PC-3 (cell line): ENCODE measurements around the gene EFCAB6. TPM values are rescaled to one million over a fixed set of nuclear protein-coding genes. Genes with fewer than 3 reads are reported as not detected.

Experiments used
- ATAC-seq: fragments of 200-7000 bp; cut with Tn5 transposase; 2 replicates; pipeline ENCODE4 v1.9.1; 2020; ENCODE audit warnings: mild to moderate bottlenecking, moderate library complexity
- BruUV-seq: library from RNA; stranded (reverse); fragments of 400-500 nt; replicated peaks from 2 replicates; lab custom pipeline; 2021; lab: Mats Ljungman, UMichigan
- CTCF ChIA-PET: fragments of 300-600 bp; sonication (Branson Sonifier 250); formaldehyde crosslinking; loops from one replicate; lab custom pipeline; 2022; ENCODE audit warnings: antibody characterized with exemption; lab: Charles Lee
- POLR2A ChIA-PET: fragments of 300-600 bp; sonication (Branson Sonifier 250); formaldehyde crosslinking; loops from one replicate; lab custom pipeline; 2022; ENCODE audit warnings: antibody characterized with exemption; ENCODE audit not compliant: unreplicated experiment; lab: Charles Lee
- DNase-seq: peaks from one replicate; pipeline ENCODE4 v3.0.0-alpha.2; 2015
- H2AFZ ChIP-seq: fragments of 300-600 bp; sonication (generic); 2 replicates; pipeline ENCODE4 v1.6.0; 2016; ENCODE audit warnings: antibody characterized with exemption, low read length
- H3F3A ChIP-seq: fragments of 300-600 bp; sonication (generic); one replicate; pipeline ENCODE4 v1.6.0; 2017; ENCODE audit warnings: antibody characterized with exemption, low read length, control low read depth, mild to moderate bottlenecking; ENCODE audit not compliant: unreplicated experiment
- H3K27ac ChIP-seq: fragments of 300-600 bp; sonication (generic); 2 replicates; pipeline ENCODE4 v1.5.1; 2016; ENCODE audit warnings: mild to moderate bottlenecking, low read length
- H3K27me3 ChIP-seq: fragments of 300-600 bp; sonication (generic); 2 replicates; pipeline ENCODE4 v1.6.1; 2016; ENCODE audit warnings: low read length, mixed read lengths
- H3K36me3 ChIP-seq: fragments of 300-600 bp; sonication (generic); 2 replicates; pipeline ENCODE4 v1.6.1; 2016; ENCODE audit warnings: low read depth, mixed run types, low read length, mixed read lengths
- H3K4me1 ChIP-seq: fragments of 300-600 bp; sonication (generic); 2 replicates; pipeline ENCODE4 v1.5.1; 2016; ENCODE audit warnings: low read length; ENCODE audit not compliant: insufficient read depth
- H3K4me2 ChIP-seq: fragments of 300-600 bp; sonication (generic); 2 replicates; pipeline ENCODE4 v1.6.0; 2016; ENCODE audit warnings: low read length
- H3K4me3 ChIP-seq: fragments of 300-600 bp; sonication (generic); 2 replicates; pipeline ENCODE4 v1.5.1; 2016; ENCODE audit warnings: mild to moderate bottlenecking, low read length, mixed read lengths
- H3K79me2 ChIP-seq: fragments of 300-600 bp; sonication (generic); 2 replicates; pipeline ENCODE4 v1.6.1; 2017; ENCODE audit warnings: low read length, mixed read lengths
- H3K9ac ChIP-seq: fragments of 300-600 bp; sonication (generic); 2 replicates; pipeline ENCODE4 v1.6.0; 2016; ENCODE audit warnings: mild to moderate bottlenecking, low read length
- H3K9me2 ChIP-seq: fragments of 300-600 bp; sonication (generic); replicated peaks from 2 replicates; pipeline ENCODE4 v1.6.1; 2016; ENCODE audit warnings: mixed run types, low read length, mixed read lengths
- H3K9me3 ChIP-seq: fragments of 300-600 bp; sonication (generic); 2 replicates; pipeline ENCODE4 v1.6.1; 2016; ENCODE audit warnings: low read length, mixed read lengths
- H4K20me1 ChIP-seq: fragments of 300-600 bp; sonication (generic); 2 replicates; pipeline ENCODE4 v1.6.1; 2016; ENCODE audit warnings: low read length, mixed read lengths
- EZH2 ChIP-seq: fragments of 300-600 bp; sonication (generic); IDR thresholded peaks from one replicate; pipeline ENCODE4 v1.6.1; 2017; ENCODE audit warnings: antibody characterized with exemption, mild to moderate bottlenecking, low read length; ENCODE audit not compliant: unreplicated experiment
- EZH2phosphoT487 ChIP-seq: fragments of 300-600 bp; sonication (generic); IDR thresholded peaks from 2 replicates; pipeline ENCODE4 v1.6.1; 2018; ENCODE audit warnings: mild to moderate bottlenecking, antibody characterized with exemption, low read length, borderline replicate concordance
- intact Hi-C: fragments of 100-400 bp; cut with micrococcal nuclease; formaldehyde crosslinking; loops from 2 replicates; pipeline ENCODE4 v1.9.0; 2023
- total RNA-seq: library from RNA; depleted of rRNA; stranded (reverse); fragments of >200 nt; gene quantifications from 2 replicates; pipeline ENCODE4 v1.2.3, GENCODE V29; 2014
- TF ChIP-seq, protein P1 (sequence below): fragments of 300-600 bp; sonication (generic); conservative IDR thresholded peaks from 2 replicates; pipeline ENCODE4 v1.5.1; 2017; ENCODE audit warnings: antibody characterized with exemption, low read depth, mild to moderate bottlenecking, low read length

EFCAB6 gene
- total RNA-seq, 1 experiment from 2014 or later: 0.07 TPM

DNA sequence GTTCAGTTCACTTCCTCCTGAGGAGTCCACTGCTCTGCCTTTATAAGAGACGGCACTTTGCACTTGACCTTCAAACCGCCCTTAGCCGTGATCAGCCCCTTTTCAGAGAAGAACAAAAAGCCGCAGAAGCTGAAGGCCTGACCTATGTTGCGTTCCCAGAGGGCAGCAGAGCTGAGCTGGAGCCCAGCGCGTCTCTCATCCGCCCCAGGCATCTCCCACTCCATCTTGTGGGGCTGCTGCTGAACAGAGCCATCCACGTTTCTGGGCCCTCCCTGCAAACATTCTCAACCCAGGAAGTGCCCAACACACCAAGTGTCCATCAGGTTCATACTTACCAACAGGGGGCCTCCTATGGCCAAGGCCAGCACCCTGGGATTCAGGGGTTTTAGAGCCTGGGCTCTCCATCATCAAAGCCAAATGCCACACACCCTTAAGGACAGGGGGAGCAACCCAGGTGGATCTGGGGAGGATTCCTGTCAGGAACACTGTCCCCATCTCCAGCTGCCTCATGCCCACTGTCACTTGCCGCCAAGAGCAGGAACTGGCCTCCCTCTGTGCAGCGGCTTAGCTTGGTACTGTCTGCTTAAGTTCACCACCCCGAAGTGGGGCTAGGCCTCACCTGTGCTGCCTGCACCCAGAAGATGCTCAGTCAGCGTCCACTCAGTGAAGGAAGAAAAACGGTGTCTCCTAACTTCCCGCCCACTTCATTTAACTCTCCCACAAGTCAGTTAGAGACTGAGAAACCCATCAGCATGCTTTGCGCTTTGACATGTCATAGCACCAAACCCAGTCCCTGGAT is 16.0 kb upstream of the EFCAB6 start:
- Histone ChIP-seq H3K9ac (no peak overlapping the region), H3K4me1 (peaks cover 17% of the 10 kb centered on the region), H3K27me3 (no peaks in the 10 kb centered on the region), H3K9me2 (no peaks in the 10 kb centered on the region), H3K4me2 (no peak overlapping the region), H3K27ac (no peak overlapping the region), H3K79me2 (no peaks in the 10 kb centered on the region), H2AFZ (no peak overlapping the region), H3K4me3 (no peak overlapping the region), H3F3A (no peaks in the 10 kb centered on the region), H3K9me3 (no peaks in the 10 kb centered on the region), H3K36me3 (no peaks in the 10 kb centered on the region), H4K20me1 (no peaks in the 10 kb centered on the region)
- no TSS peak for BruUV-seq
- TF ChIP-seq EZH2phosphoT487 (no peak), EZH2 (no peak)
- TF ChIP-seq, protein P1, sequence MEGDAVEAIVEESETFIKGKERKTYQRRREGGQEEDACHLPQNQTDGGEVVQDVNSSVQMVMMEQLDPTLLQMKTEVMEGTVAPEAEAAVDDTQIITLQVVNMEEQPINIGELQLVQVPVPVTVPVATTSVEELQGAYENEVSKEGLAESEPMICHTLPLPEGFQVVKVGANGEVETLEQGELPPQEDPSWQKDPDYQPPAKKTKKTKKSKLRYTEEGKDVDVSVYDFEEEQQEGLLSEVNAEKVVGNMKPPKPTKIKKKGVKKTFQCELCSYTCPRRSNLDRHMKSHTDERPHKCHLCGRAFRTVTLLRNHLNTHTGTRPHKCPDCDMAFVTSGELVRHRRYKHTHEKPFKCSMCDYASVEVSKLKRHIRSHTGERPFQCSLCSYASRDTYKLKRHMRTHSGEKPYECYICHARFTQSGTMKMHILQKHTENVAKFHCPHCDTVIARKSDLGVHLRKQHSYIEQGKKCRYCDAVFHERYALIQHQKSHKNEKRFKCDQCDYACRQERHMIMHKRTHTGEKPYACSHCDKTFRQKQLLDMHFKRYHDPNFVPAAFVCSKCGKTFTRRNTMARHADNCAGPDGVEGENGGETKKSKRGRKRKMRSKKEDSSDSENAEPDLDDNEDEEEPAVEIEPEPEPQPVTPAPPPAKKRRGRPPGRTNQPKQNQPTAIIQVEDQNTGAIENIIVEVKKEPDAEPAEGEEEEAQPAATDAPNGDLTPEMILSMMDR: 0 out of 2 replicates have a peak, but pooled peaks have one; percentile 15
- intact Hi-C loops: loop anchor here (5.0 kb wide), 1 partner anchor 441 kb away; no protein-coding TSS in a partner anchor
- POLR2A ChIA-PET: no interaction called here
- CTCF ChIA-PET: interaction anchor here (1.0 kb wide), 1 partner anchor 20 kb away, joined by 4 read pairs; no protein-coding TSS in a partner anchor
- ATAC-seq (no peak), DNase-seq (no peak)

DNA sequence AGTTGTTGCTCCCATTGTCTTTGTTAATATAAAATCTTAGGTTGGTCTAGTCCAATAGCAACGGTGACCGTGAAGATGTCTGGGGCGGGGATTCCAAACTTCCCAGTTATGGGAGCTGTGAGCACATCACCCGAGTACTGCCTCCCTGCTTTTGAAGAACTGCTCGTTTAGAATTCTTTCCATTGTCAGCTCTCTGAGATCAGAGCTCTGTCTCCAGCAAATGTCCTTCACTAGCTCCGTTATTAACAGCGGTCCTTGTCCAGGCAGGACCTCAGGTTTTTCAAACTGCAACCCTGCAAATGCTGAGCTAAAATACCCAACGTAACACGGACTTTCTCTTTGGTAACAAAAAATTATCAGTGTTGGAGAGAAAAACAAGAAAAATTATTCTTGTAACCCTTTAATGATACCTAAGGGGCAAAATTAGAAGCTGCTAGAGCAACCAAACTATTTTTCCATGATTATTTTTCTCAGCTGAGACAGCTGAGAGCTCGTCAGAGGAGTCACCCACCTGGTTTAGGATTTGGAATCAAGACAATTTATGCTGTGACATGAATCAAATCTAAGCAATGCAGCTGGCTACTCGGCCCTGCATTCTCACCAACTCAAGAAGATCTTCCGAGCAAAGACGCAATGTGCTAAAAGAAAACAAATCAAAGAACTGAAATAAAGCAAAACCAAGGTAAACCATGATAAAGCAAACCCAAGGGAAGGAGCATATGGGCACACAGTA is 15.1 kb upstream of the EFCAB6 start:
- DNase-seq (no peak), ATAC-seq (no peak)
- BruUV-seq: no TSS peak
- intact Hi-C loops: loop anchor here (5.0 kb wide), 1 partner anchor 440 kb away; no protein-coding TSS in a partner anchor
- Histone ChIP-seq H3F3A (no peaks in the 10 kb centered on the region), H3K9ac (no peak overlapping the region), H3K9me2 (no peaks in the 10 kb centered on the region), H3K9me3 (no peaks in the 10 kb centered on the region), H4K20me1 (no peaks in the 10 kb centered on the region), H3K27ac (no peak overlapping the region), H3K36me3 (no peaks in the 10 kb centered on the region), H3K4me2 (peak overlapping the region; percentile 75), H2AFZ (0 out of 2 replicates have a peak overlapping the region, but pooled peaks have one; percentile 46), H3K4me1 (peaks cover 17% of the 10 kb centered on the region), H3K4me3 (peak overlapping the region; percentile 22; the same call in 1 of the 2 replicates), H3K27me3 (no peaks in the 10 kb centered on the region), H3K79me2 (no peaks in the 10 kb centered on the region)
- TF ChIP-seq EZH2 (no peak), EZH2phosphoT487 (no peak)
- TF ChIP-seq, protein P1: no peak
- POLR2A ChIA-PET: no interaction called here
- CTCF ChIA-PET: interaction anchor here (0.9 to 2.0 kb wide), 3 partner anchors 50 to 441 kb away, joined by 3 to 6 read pairs (median 5); no protein-coding TSS in a partner anchor
